OCI-LY1 (cell line): ENCODE measurements around the gene DNLZ.

ENCODE experiments used
- H2AFZ ChIP-seq: fragments of 200-600 bp; sonication (generic), shearing (Covaris generic); 2 replicates; pipeline ENCODE4 v1.6.0; 2014; ENCODE audit warnings: antibody characterized with exemption, mild to moderate bottlenecking, low read length
- H3F3A ChIP-seq: fragments of 200-600 bp; sonication (generic), shearing (Covaris generic); 2 replicates; pipeline ENCODE4 v1.6.0; 2014; ENCODE audit warnings: mild to moderate bottlenecking, antibody characterized with exemption, low read length, moderate library complexity; ENCODE audit not compliant: insufficient read depth
- H3K27ac ChIP-seq: fragments of 200-600 bp; sonication (generic); 2 replicates; pipeline ENCODE4 v1.5.1; 2014; ENCODE audit warnings: low read length, mixed run types, mild to moderate bottlenecking, low read depth; ENCODE audit not compliant: poor library complexity, severe bottlenecking
- H3K27me3 ChIP-seq: fragments of 200-600 bp; sonication (generic); 2 replicates; pipeline ENCODE4 v1.6.0; 2014; ENCODE audit warnings: antibody characterized with exemption, mild to moderate bottlenecking, low read length, moderate library complexity; ENCODE audit not compliant: insufficient read depth
- H3K36me3 ChIP-seq: fragments of 200-600 bp; sonication (generic); 2 replicates; pipeline ENCODE4 v1.6.1; 2014; ENCODE audit warnings: mild to moderate bottlenecking, antibody characterized with exemption, low read length, moderate library complexity, mixed read lengths; ENCODE audit not compliant: insufficient read depth
- H3K4me1 ChIP-seq: fragments of 200-600 bp; sonication (generic); 2 replicates; pipeline ENCODE4 v1.5.1; 2014; ENCODE audit warnings: mild to moderate bottlenecking, low read length, moderate library complexity; ENCODE audit not compliant: insufficient read depth, severe bottlenecking
- H3K4me2 ChIP-seq: fragments of 200-600 bp; sonication (generic), shearing (Covaris generic); 2 replicates; pipeline ENCODE4 v1.6.1; 2014; ENCODE audit warnings: low read length
- H3K4me3 ChIP-seq: fragments of 200-600 bp; sonication (generic); 2 replicates; pipeline ENCODE4 v1.5.1; 2014; ENCODE audit warnings: low read length, low read depth, mild to moderate bottlenecking, mixed read lengths; ENCODE audit not compliant: poor library complexity, severe bottlenecking
- H3K79me2 ChIP-seq: fragments of 200-600 bp; shearing (Covaris generic); 2 replicates; pipeline ENCODE4 v1.6.1; 2016; ENCODE audit warnings: mixed run types, low read length, mixed read lengths; ENCODE audit not compliant: insufficient read depth
- H3K9ac ChIP-seq: fragments of 200-600 bp; sonication (generic), shearing (Covaris generic); 2 replicates; pipeline ENCODE4 v1.6.1; 2014; ENCODE audit warnings: mild to moderate bottlenecking, low read length, mixed read lengths
- H3K9me2 ChIP-seq: fragments of 200-600 bp; sonication (generic), shearing (Covaris generic); 2 replicates; pipeline ENCODE4 v1.6.1; 2014; ENCODE audit warnings: low read depth, mild to moderate bottlenecking, low read length, mixed read lengths
- H3K9me3 ChIP-seq: fragments of 200-600 bp; shearing (Covaris generic); 2 replicates; pipeline ENCODE4 v1.6.1; 2014; ENCODE audit warnings: low read length, mixed read lengths
- H4K20me1 ChIP-seq: fragments of 200-600 bp; sonication (generic), shearing (Covaris generic); 2 replicates; pipeline ENCODE4 v1.6.0; 2016; ENCODE audit warnings: mild to moderate bottlenecking, low read length; ENCODE audit not compliant: insufficient read depth
- CTCF ChIP-seq: fragments of 200-600 bp; sonication (generic), shearing (Covaris generic); IDR thresholded peaks from 2 replicates; pipeline ENCODE4 v1.5.1; 2017; ENCODE audit warnings: mild to moderate bottlenecking, antibody characterized with exemption, low read length, moderate library complexity, mixed read lengths
- EZH2 ChIP-seq: fragments of 200-600 bp; sonication (generic), shearing (Covaris generic); IDR thresholded peaks from 2 replicates; pipeline ENCODE4 v1.8.0; 2017; ENCODE audit warnings: borderline replicate concordance, mixed run types, mild to moderate bottlenecking, antibody characterized with exemption, low read length, moderate library complexity, mixed read lengths

The DNLZ gene

DNA sequence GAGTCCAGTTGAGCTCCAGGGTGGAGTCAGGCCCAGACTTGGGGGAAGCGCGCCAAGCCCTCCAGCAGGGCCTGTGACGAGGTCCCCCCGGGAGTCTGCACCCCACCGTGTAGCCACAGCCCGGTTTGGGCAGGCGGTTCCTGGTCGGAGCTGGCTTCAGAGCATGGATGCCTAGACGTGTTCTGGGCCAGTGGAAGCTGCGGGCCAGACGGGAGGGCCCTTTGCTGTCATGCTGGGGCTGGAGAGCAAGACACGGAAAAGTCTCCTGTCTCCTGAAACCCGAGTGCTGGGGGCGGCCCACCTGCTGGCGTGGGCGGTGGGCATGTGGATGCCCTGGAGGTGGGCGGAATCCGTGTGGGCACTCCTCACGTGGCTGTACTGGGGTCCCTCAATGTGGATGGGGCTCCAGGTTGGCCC, 34.3 kb downstream of the DNLZ start:
- H3K4me2 ChIP-seq: no peak overlapping the region
- H3K27me3 ChIP-seq: no peaks in the 10 kb centered on the region; the same call in 1 of the 2 replicates
- no peak overlapping the region for H3K9ac ChIP-seq
- no peak overlapping the region for H2AFZ ChIP-seq
- no peaks in the 10 kb centered on the region for H3F3A ChIP-seq
- no peaks in the 10 kb centered on the region for H4K20me1 ChIP-seq
- H3K36me3 ChIP-seq: no peaks in the 10 kb centered on the region
- no peaks in the 10 kb centered on the region for H3K4me1 ChIP-seq
- H3K79me2 ChIP-seq: no peaks in the 10 kb centered on the region
- no peak for TF ChIP-seq EZH2
- TF ChIP-seq CTCF: no peak
- no peaks in the 10 kb centered on the region for H3K9me2 ChIP-seq
- H3K9me3 ChIP-seq: no peaks in the 10 kb centered on the region
- H3K4me3 ChIP-seq: no peak overlapping the region
- no peak overlapping the region for H3K27ac ChIP-seq

GRCh38 chr9:136328622-136329041, 34.9 kb downstream of the DNLZ start:
- Histone ChIP-seq H3K4me3 (no peak overlapping the region), H3K9me2 (no peaks in the 10 kb centered on the region), H3K27me3 (no peaks in the 10 kb centered on the region; the same call in 1 of the 2 replicates), H3K4me1 (no peaks in the 10 kb centered on the region), H3K36me3 (no peaks in the 10 kb centered on the region), H3K9me3 (no peaks in the 10 kb centered on the region), H3K79me2 (no peaks in the 10 kb centered on the region), H3K27ac (no peak overlapping the region), H3K4me2 (no peak overlapping the region), H4K20me1 (no peaks in the 10 kb centered on the region), H2AFZ (no peak overlapping the region), H3F3A (no peaks in the 10 kb centered on the region), H3K9ac (no peak overlapping the region)
- TF ChIP-seq CTCF (no peak), EZH2 (no peak)

- H2AFZ ChIP-seq: no peak overlapping the region
- H3K9me3 ChIP-seq: no peaks in the 10 kb centered on the region
- H3K4me3 ChIP-seq: no peak overlapping the region
- no peaks in the 10 kb centered on the region for H4K20me1 ChIP-seq
- no peaks in the 10 kb centered on the region for H3K79me2 ChIP-seq
- no peaks in the 10 kb centered on the region for H3F3A ChIP-seq
- no peak overlapping the region for H3K4me2 ChIP-seq
- TF ChIP-seq CTCF: no peak
- TF ChIP-seq EZH2: no peak
- no peaks in the 10 kb centered on the region for H3K9me2 ChIP-seq
- H3K4me1 ChIP-seq: no peaks in the 10 kb centered on the region
- no peak overlapping the region for H3K9ac ChIP-seq
- H3K27me3 ChIP-seq: no peaks in the 10 kb centered on the region; the same call in 1 of the 2 replicates
- H3K27ac ChIP-seq: no peak overlapping the region
- H3K36me3 ChIP-seq: no peaks in the 10 kb centered on the region
These were observed 35.4 kb downstream of the DNLZ start for GRCh38 chr9:136328011-136328621.
